G401 (cell line): ENCODE measurements around the gene TGFBR3. TPM values are rescaled to one million over a fixed set of nuclear protein-coding genes. Genes with fewer than 3 reads are reported as not detected.

Experiments
- DNase-seq: peaks from one replicate; pipeline ENCODE4 v3.0.0-alpha.2; 2015; ENCODE audit warnings: low spot score
- in situ Hi-C: cut with HindIII; loops from 2 replicates; pipeline ENCODE4 v1.10.0; 2016; ENCODE audit warnings: low sequenced_read_pairs, mixed read lengths
- total RNA-seq: library from RNA; depleted of rRNA; stranded (reverse); fragments of >200 nt; shearing (Covaris generic); gene quantifications from 2 replicates; pipeline ENCODE4 v1.2.3, GENCODE V29; 2014

TGFBR3 gene
- total RNA-seq, 1 experiment from 2014 or later: 33.6 TPM

DNA sequence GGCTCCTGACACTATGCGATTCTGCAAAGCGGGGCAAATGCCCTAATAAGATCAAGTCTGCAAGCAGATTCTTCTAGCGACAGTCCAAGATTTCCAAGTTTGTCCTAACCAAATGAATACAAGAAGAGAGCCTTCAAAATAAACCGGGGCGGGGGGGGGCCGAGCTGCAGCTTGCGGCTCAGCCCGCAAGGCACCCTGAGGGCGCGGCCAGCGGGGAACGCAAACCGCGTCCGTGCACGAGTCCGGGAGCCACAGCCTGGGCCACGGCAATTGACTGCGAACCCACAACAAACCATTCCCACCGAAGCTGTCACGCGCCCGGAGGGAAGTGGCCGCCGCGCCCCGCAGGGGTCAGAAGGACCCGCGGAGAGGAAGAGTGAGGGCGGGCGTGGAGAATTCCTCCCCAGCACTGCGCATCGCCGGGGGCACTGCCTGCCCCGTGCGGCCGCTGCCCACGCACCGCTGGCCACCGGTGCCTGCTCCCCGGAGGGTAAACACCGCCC is 687 bp downstream of the TGFBR3 start:
- no peak for DNase-seq
- in situ Hi-C loops: no loop called here

GRCh38 chr1:91884459-91885212 is 1.3 kb downstream of the TGFBR3 start:
- in situ Hi-C loops: no loop called here
- DNase-seq: peak; percentile 44

DNA sequence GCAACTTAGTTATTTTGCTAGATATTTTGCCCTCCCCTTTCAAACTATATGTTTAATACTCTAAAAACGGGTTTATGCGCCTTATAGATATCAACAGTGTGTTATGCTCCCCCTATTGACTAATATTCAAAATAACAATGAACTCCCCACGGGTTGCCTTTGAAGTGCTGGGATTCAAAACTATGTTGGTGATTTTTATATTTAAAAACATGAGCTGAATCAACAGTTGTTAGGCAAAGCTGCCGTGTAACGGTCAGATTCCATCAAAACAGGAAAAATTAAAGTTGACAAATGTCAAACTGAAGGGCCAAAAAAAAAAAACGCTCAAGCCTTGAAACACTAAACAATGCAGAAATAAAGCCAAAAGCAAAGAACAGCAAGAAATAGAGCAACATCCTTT is 2.5 kb downstream of the TGFBR3 start:
- in situ Hi-C loops: no loop called here
- peak; percentile 15 for DNase-seq

- DNase-seq: no peak
- in situ Hi-C loops: no loop called here
Measured at GRCh38 chr1:91881280-91881679, 4.7 kb downstream of the TGFBR3 start.

DNA sequence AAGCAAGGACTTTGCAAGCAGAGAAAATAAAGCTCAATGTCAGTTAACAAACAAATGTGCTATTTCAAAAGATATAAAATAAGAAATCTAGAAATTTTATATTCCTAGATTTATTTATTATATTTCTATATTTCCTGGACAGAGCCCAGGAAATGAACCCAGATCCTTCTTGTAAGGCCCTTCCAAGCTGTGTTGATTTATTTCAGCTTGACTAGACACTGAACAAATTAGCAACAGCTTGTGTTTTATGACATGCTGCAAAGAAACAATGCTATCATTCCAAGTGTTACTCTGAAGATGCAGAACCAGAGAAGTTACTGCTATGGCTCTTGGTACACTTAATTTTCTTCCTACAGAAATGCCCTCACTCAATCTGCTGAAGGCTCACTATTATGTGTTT is 6.2 kb downstream of the TGFBR3 start:
- peak; percentile 12 for DNase-seq
- in situ Hi-C loops: no loop called here

DNA sequence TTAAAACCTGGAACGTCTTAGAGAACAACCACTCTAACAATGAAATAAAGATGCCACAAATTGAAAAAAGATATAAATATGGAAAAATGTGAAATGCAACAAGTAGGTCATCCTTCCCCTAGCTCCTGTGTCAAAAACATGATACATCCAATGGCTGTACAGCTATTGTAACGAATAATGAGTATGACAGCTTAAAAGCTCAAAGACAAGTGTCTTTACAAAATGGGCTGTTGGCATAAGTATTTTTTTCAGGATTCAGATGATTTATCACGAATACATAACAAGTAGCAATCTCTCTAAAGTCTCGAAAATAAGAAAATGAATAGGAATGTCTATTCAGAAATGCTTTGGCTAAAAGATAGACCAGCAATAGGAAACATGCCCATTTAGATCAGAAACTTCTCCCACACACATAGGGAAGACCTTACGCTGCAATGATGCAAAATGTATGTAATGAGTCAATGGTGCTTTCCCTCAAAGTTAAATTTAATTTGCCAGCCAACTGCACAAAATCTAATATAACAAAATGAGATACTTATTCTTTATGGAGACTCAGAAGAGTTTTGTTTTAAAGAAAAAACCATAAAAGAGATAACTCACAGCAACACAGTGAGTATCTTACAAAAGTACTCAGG is 8.3 kb downstream of the TGFBR3 start:
- in situ Hi-C loops: no loop called here
- DNase-seq: no peak

DNA sequence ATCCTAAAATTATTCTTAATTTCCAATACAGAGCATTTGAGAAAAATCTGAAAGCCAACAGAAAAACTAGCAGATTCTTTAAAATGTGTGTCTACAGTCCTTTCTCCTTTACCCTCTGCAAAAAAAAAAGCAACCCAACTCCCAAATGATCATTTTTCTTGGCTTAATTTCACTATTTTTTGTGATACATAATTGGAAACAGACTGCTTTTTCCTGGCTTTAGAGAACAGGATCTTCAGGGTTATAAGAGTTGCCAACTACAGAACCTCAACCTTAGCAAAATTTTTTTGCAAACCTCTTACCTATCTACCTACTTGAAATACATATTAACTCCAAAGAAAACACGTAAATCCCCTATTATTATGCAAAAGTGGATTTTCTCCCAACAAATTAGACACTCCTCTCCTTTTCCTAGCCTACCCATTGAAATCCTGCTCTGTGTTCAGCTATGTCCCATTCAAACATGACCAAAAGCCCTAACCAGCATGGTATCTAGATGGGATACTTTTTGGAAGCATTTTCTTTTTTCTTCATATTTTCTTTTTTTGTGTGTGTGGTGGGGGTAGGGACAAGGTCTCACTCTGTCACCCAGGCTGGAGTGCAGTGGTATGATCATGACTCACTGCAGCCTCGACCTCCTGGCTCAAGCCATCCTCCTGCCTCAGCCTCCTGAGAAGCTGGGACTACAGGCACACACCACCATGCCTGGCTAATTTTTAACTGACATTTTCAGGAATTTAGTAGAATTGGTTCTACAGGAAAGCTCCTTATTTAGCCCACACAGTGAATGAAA is 9.0 kb downstream of the TGFBR3 start:
- DNase-seq: no peak
- in situ Hi-C loops: no loop called here

GRCh38 chr1:91876040-91876470 is 9.9 kb downstream of the TGFBR3 start:
- in situ Hi-C loops: no loop called here
- DNase-seq: no peak

DNA sequence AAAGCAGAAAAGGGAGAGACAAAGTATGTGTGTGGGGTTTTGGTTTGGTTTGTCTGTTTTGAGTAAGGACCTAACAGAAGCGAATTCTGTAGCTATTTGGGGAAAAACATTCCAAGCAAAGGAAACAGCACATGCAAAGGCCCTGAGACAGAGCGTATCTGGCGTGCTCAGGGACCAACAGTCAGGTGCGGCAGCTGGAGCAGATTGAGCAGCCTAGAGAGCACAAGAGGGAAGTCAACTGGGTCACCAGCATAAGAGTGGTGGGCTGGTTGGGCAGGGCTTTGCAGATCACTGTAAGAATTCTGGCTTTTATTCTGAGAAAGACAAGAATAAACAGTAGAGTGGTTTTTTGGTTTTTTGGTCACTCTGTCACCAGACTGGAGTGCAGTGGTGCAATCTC is 11.8 kb downstream of the TGFBR3 start:
- DNase-seq: no peak
- in situ Hi-C loops: no loop called here

GRCh38 chr1:91872559-91873081 is 13.3 kb downstream of the TGFBR3 start:
- in situ Hi-C loops: no loop called here
- DNase-seq: no peak

GRCh38 chr1:91872000-91872399 is 14.0 kb downstream of the TGFBR3 start:
- in situ Hi-C loops: no loop called here

GRCh38 chr1:91870322-91870721 is 15.6 kb downstream of the TGFBR3 start:
- no peak for DNase-seq
- in situ Hi-C loops: no loop called here

More at GRCh38 chr1:91872000-91872399, 14.0 kb downstream of the TGFBR3 start:
- DNase-seq: no peak

GRCh38 chr1:91866425-91866824 is 19.5 kb downstream of the TGFBR3 start:
- DNase-seq: no peak
- in situ Hi-C loops: no loop called here

- in situ Hi-C loops: no loop called here
- DNase-seq: no peak
Measured at GRCh38 chr1:91864017-91864700, 21.8 kb downstream of the TGFBR3 start.

DNA sequence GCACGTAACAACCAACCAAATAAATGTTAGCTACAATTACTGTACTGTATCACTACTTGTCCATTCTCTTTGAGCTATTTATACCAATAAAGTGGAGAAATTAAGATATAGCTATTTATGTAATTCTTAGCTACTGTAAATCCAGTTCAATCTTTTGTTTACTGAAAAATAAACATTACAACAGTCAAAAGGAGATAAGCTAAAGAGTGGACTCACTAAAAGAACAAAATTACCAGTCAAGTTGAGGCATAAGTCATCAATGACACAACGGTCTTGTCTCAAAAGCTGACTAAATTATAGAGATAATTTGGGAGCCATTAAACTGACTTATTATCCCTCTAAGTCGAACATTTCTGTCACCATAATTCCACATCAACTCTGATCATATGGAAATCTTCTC is 22.5 kb downstream of the TGFBR3 start:
- in situ Hi-C loops: no loop called here
- no peak for DNase-seq

GRCh38 chr1:91862120-91862519 is 23.8 kb downstream of the TGFBR3 start:
- in situ Hi-C loops: no loop called here
- DNase-seq: no peak

GRCh38 chr1:91857557-91858239 is 28.3 kb downstream of the TGFBR3 start:
- no peak for DNase-seq
- in situ Hi-C loops: no loop called here

DNA sequence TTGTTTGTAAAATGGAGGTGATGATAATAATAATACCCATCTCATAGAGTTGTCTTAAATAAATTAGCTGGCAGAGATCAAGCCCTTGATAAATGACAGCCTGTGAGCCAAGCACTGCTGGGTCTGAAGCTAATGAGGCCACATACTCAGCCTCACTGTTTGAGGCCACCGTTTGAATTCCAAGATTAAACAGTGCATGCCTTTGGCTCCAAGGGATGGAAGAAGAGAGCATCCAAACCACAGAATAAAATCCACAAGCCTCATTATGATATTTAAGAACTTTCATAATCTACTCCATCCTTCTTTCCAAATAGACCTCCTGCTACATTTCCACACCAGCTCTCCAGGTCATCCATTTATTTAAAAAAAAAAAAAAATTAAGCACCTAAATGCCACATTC is 29.0 kb downstream of the TGFBR3 start:
- in situ Hi-C loops: no loop called here
- no peak for DNase-seq
